BE2C (cell line): ENCODE data around the gene WWOX.

Experiments used
- DNase-seq: peaks from one replicate; pipeline ENCODE4 v3.0.0-alpha.2; 2020
- H3K27me3 ChIP-seq: fragments of 250-450 bp; sonication (Bioruptor Pico); 2 replicates; pipeline ENCODE4 v1.5.1; 2020; ENCODE audit warnings: mild to moderate bottlenecking
- H3K36me3 ChIP-seq: fragments of 250-450 bp; sonication (Bioruptor Pico); 2 replicates; pipeline ENCODE4 v1.5.1; 2020; ENCODE audit warnings: mild to moderate bottlenecking
- H3K4me1 ChIP-seq: fragments of 250-450 bp; sonication (Bioruptor Pico); 2 replicates; pipeline ENCODE4 v1.5.1; 2020
- H3K4me3 ChIP-seq: 2 replicates; pipeline ENCODE4 v1.5.1; 2011; ENCODE audit warnings: low read depth, low read length
- H3K9me3 ChIP-seq: fragments of 250-450 bp; sonication (Bioruptor Pico); 2 replicates; pipeline ENCODE4 v1.5.1; 2020
- CTCF ChIP-seq: IDR thresholded peaks from 2 replicates; pipeline ENCODE4 v1.5.1; 2012; ENCODE audit warnings: mild to moderate bottlenecking, low read depth, low read length

The WWOX gene

GRCh38 chr16:78882751-78883150 is 783.3 kb downstream of the WWOX start:
- Histone ChIP-seq H3K4me1 (no peaks in the 10 kb centered on the region), H3K36me3 (no peaks in the 10 kb centered on the region), H3K9me3 (no peaks in the 10 kb centered on the region), H3K4me3 (no peak overlapping the region), H3K27me3 (no peaks in the 10 kb centered on the region)
- no peak for TF ChIP-seq CTCF
- no peak for DNase-seq

GRCh38 chr16:78884204-78884603 is 784.8 kb downstream of the WWOX start:
- H3K4me1 ChIP-seq = no peaks in the 10 kb centered on the region
- no peaks in the 10 kb centered on the region for H3K27me3 ChIP-seq
- TF ChIP-seq CTCF = no peak
- H3K4me3 ChIP-seq = no peak overlapping the region
- no peak for DNase-seq
- H3K36me3 ChIP-seq = no peaks in the 10 kb centered on the region
- H3K9me3 ChIP-seq = no peaks in the 10 kb centered on the region

GRCh38 chr16:78889346-78889745 is 789.9 kb downstream of the WWOX start:
- H3K4me3 ChIP-seq = no peak overlapping the region
- no peaks in the 10 kb centered on the region for H3K4me1 ChIP-seq
- no peaks in the 10 kb centered on the region for H3K36me3 ChIP-seq
- H3K9me3 ChIP-seq = no peaks in the 10 kb centered on the region
- no peak for DNase-seq
- TF ChIP-seq CTCF = no peak
- H3K27me3 ChIP-seq = no peaks in the 10 kb centered on the region

- Histone ChIP-seq H3K4me3 (no peak overlapping the region), H3K9me3 (peaks cover 3% of the 10 kb centered on the region; the same call in 1 of the 2 replicates), H3K4me1 (no peaks in the 10 kb centered on the region), H3K27me3 (no peaks in the 10 kb centered on the region), H3K36me3 (no peaks in the 10 kb centered on the region)
- no peak for TF ChIP-seq CTCF
- no peak for DNase-seq
Measured at GRCh38 chr16:78890373-78890895, 791.0 kb downstream of the WWOX start.

- DNase-seq = no peak
- Histone ChIP-seq H3K4me1 (no peaks in the 10 kb centered on the region), H3K4me3 (no peak overlapping the region), H3K36me3 (no peaks in the 10 kb centered on the region), H3K9me3 (peaks cover 3% of the 10 kb centered on the region; the same call in 1 of the 2 replicates), H3K27me3 (no peaks in the 10 kb centered on the region)
- TF ChIP-seq CTCF = no peak
Measured at GRCh38 chr16:78892951-78893733, 793.7 kb downstream of the WWOX start.

- peaks cover 3% of the 10 kb centered on the region; the same call in 1 of the 2 replicates for H3K9me3 ChIP-seq
- H3K4me3 ChIP-seq = no peak overlapping the region
- H3K36me3 ChIP-seq = no peaks in the 10 kb centered on the region
- no peaks in the 10 kb centered on the region for H3K4me1 ChIP-seq
- DNase-seq = no peak
- TF ChIP-seq CTCF = no peak
- no peaks in the 10 kb centered on the region for H3K27me3 ChIP-seq
Measured at GRCh38 chr16:78894886-78895285, 795.4 kb downstream of the WWOX start.
